Tibial nerve (tissue), 4 donors: ENCODE measurements around the gene FAM169A. TPM values are rescaled to one million over a fixed set of nuclear protein-coding genes. Genes with fewer than 3 reads are reported as not detected.
A peak's percentile ranks its signal among the peaks of the same experiment; 100 is the strongest.

Source experiments
- DNase-seq, 2 donors: peaks; one replicate each; pipeline ENCODE4 v3.0.0-alpha.2; 2019; ENCODE audit warnings: low spot score in 2 of 2
- H3K27ac ChIP-seq, 4 donors: fragments of 200-600 bp; sonication (generic) in 3 of 4; one replicate each; pipeline ENCODE4 v1.5.1; 2017 to 2019; ENCODE audit warnings: mild to moderate bottlenecking in 1 of 4
- H3K27me3 ChIP-seq, 2 donors: fragments of 200-600 bp; sonication (generic) in 1 of 2; one replicate each; pipeline versions ENCODE4 v1.5.1 to v1.6.0; 2017 to 2019
- H3K36me3 ChIP-seq, 3 donors: fragments of 200-600 bp; sonication (generic); one replicate each; pipeline ENCODE4 v1.5.1; 2018 to 2019
- H3K4me1 ChIP-seq, 4 donors: fragments of 200-600 bp; sonication (generic) in 3 of 4; one replicate each; pipeline ENCODE4 v1.5.1; 2017 to 2019
- H3K4me3 ChIP-seq, 4 donors: fragments of 200-600 bp; sonication (generic) in 3 of 4; one replicate each; pipeline ENCODE4 v1.5.1; 2017 to 2019; ENCODE audit warnings: mild to moderate bottlenecking in 1 of 4, moderate library complexity in 1 of 4
- H3K9me3 ChIP-seq, 4 donors: fragments of 200-600 bp; sonication (generic) in 3 of 4; one replicate each; pipeline ENCODE4 v1.5.1; 2017 to 2019
- CTCF ChIP-seq, 5 experiments: fragments of 200-600 bp in 3 of 5; fragments of 450-650 bp in 2 of 5; sonication (generic) in 3 of 5; IDR thresholded peaks; one replicate each; pipeline ENCODE4 v1.5.1; 2016 to 2019; ENCODE audit warnings: antibody characterized with exemption in 5 of 5, mild to moderate bottlenecking in 3 of 5, moderate library complexity in 2 of 5
- EP300 ChIP-seq, 2 donors: sonication (generic); formaldehyde crosslinking; IDR thresholded peaks; one replicate each; pipeline ENCODE4 v1.6.1; 2017; ENCODE audit warnings: antibody characterized with exemption in 2 of 2, mild to moderate bottlenecking in 1 of 2
- POLR2A ChIP-seq, 2 donors: fragments of 450-650 bp; IDR thresholded peaks; one replicate each; pipeline ENCODE4 v1.6.1; 2017; ENCODE audit warnings: antibody characterized with exemption in 2 of 2, mild to moderate bottlenecking in 2 of 2, moderate library complexity in 2 of 2
- WGBS, 2 donors: methylation state at CpG; one replicate each; pipeline ENCODE4 v1.1.5; 2018; 5-methylcytosine and 5-hydroxymethylcytosine counted together
- total RNA-seq, 4 donors: library from RNA; depleted of rRNA; stranded (reverse); fragments of >200 nt; gene quantifications; one replicate each; pipeline ENCODE4 v1.1.0, GENCODE V29; 2016

The FAM169A gene
- total RNA-seq, 4 donors from 2014 or later: 5.9 to 15.3 (median 10.8) TPM

- Histone ChIP-seq H3K4me3 (no peak overlapping the region), H3K27me3 (no peaks in the 10 kb centered on the region), H3K36me3 (peaks cover 0 to 84% (median 13%) of the 10 kb centered on the region in 3 donors), H3K4me1 (peaks cover 0 to 13% (median 7%) of the 10 kb centered on the region in 4 donors), H3K9me3 (no peaks in the 10 kb centered on the region), H3K27ac (no peak overlapping the region)
- no peak for DNase-seq
- 86 to 90% methylated on average over 7 of the region's 7 CpGs for whole genome bisulfite sequencing, 2 donors
- no peak for TF ChIP-seq CTCF (IDR thresholded peaks at IDR 0.05)
- no peak for TF ChIP-seq POLR2A (IDR thresholded peaks at IDR 0.05)
- TF ChIP-seq EP300 (IDR thresholded peaks at IDR 0.05): no peak
Measured at GRCh38 chr5:74772359-74772758, 93.8 kb downstream of the FAM169A start.

- TF ChIP-seq POLR2A (IDR thresholded peaks at IDR 0.05) (no peak), EP300 (IDR thresholded peaks at IDR 0.05) (no peak), CTCF (IDR thresholded peaks at IDR 0.05) (no peak)
- peak overlapping the region in 3 of 4 donors; percentile 77 to 86 (median 80) for H3K27ac ChIP-seq
- H3K27me3 ChIP-seq: no peaks in the 10 kb centered on the region
- H3K4me3 ChIP-seq: peak overlapping the region; percentile 67 to 86 (median 82)
- H3K9me3 ChIP-seq: no peaks in the 10 kb centered on the region
- 0% methylated on average over 9 of the region's 9 CpGs for WGBS, 2 donors
- peaks cover 0 to 45% (median 22%) of the 10 kb centered on the region in 4 donors for H3K4me1 ChIP-seq
- DNase-seq: no peak
- H3K36me3 ChIP-seq: peaks cover 0 to 36% (median 13%) of the 10 kb centered on the region in 3 donors
Measured at GRCh38 chr5:74767579-74767913, 98.6 kb downstream of the FAM169A start.

- peaks cover 0 to 45% (median 22%) of the 10 kb centered on the region in 4 donors for H3K4me1 ChIP-seq
- H3K27me3 ChIP-seq: no peaks in the 10 kb centered on the region
- H3K9me3 ChIP-seq: no peaks in the 10 kb centered on the region
- WGBS, 2 donors: 0 to 1% methylated on average over 45 to 51 of the region's 54 CpGs
- peak within 1 kb of the TSS; percentile 67 to 86 (median 82) for H3K4me3 ChIP-seq
- DNase-seq: peak; percentile 81 to 93
- peak within 1 kb of the TSS; percentile 23 to 86 (median 78) for H3K27ac ChIP-seq
- TF ChIP-seq POLR2A (IDR thresholded peaks at IDR 0.05) (no peak), CTCF (IDR thresholded peaks at IDR 0.05) (peak in 1 of 5 experiments; percentile 30), EP300 (IDR thresholded peaks at IDR 0.05) (peak; percentile 63 to 90)
- peaks cover 0 to 31% (median 13%) of the 10 kb centered on the region in 3 donors for H3K36me3 ChIP-seq
Measured at GRCh38 chr5:74766849-74767578, 99.2 kb downstream of the FAM169A start, which contains the start of the genes GFM2 and NSA2. Gene GFM2, minus strand, starts transcription at chr5:74767117. Its CDS starts 3,375 bp downstream, at chr5:74763742. Gene NSA2, plus strand, starts transcription at chr5:74767249. Its CDS starts 112 bp downstream, at chr5:74767361.

- 1 to 2% methylated on average over 10 of the region's 10 CpGs for WGBS, 2 donors
- peaks cover 0 to 45% (median 22%) of the 10 kb centered on the region in 4 donors for H3K4me1 ChIP-seq
- no peaks in the 10 kb centered on the region for H3K27me3 ChIP-seq
- TF ChIP-seq CTCF (IDR thresholded peaks at IDR 0.05) (peak; percentile 8 to 43 (median 27)), EP300 (IDR thresholded peaks at IDR 0.05) (no peak), POLR2A (IDR thresholded peaks at IDR 0.05) (no peak)
- no peaks in the 10 kb centered on the region for H3K9me3 ChIP-seq
- H3K27ac ChIP-seq: peak overlapping the region; percentile 23 to 86 (median 74)
- peak overlapping the region; percentile 67 to 86 (median 82) for H3K4me3 ChIP-seq
- peaks cover 0 to 30% (median 13%) of the 10 kb centered on the region in 3 donors for H3K36me3 ChIP-seq
- DNase-seq: peak in 1 of 2 donors; percentile 7
Measured at GRCh38 chr5:74766418-74766848, 99.8 kb downstream of the FAM169A start.

- Histone ChIP-seq H3K36me3 (peaks cover 0 to 25% (median 13%) of the 10 kb centered on the region in 3 donors), H3K4me1 (peaks cover 0 to 45% (median 22%) of the 10 kb centered on the region in 4 donors), H3K27ac (peak overlapping the region in 3 of 4 donors; percentile 21 to 86 (median 71)), H3K27me3 (no peaks in the 10 kb centered on the region), H3K4me3 (peak overlapping the region; percentile 67 to 86 (median 82)), H3K9me3 (no peaks in the 10 kb centered on the region)
- TF ChIP-seq EP300 (IDR thresholded peaks at IDR 0.05): no peak
- TF ChIP-seq POLR2A (IDR thresholded peaks at IDR 0.05): no peak
- TF ChIP-seq CTCF (IDR thresholded peaks at IDR 0.05): no peak
- DNase-seq: no peak
- WGBS, 2 donors: 64 to 67% methylated on average over 27 of the region's 27 CpGs
Measured at GRCh38 chr5:74765929-74766328, 100.3 kb downstream of the FAM169A start.
